T-cell (primary cell): Measurements from ENCODE around the gene MAP2K5. TPM values are rescaled to one million over a fixed set of nuclear protein-coding genes. Genes with fewer than 3 reads are reported as not detected.

Experiments used
- ATAC-seq, 4 experiments: fragments of 200-7000 bp in 3 of 4; fragments of 150-1000 bp in 1 of 4; cut with Tn5 transposase; replicated peaks in 1 of 4; 1 replicate in 3 of 4; 2 replicates in 1 of 4; pipeline ENCODE4 v1.10.0; 2021; ENCODE audit warnings: moderate library complexity in 3 of 4, mild to moderate bottlenecking in 2 of 4, moderate number of reproducible peaks in 1 of 4
- CTCF ChIA-PET, 2 donors: fragments of 300-600 bp; sonication (Branson Sonifier 250); formaldehyde crosslinking; loops; one replicate each; lab custom pipeline; 2022; ENCODE audit warnings: antibody characterized with exemption in 2 of 2; lab: Charles Lee
- POLR2A ChIA-PET, 2 donors: fragments of 300-600 bp; sonication (Branson Sonifier 250); formaldehyde crosslinking; loops; one replicate each; lab custom pipeline; 2022; ENCODE audit warnings: antibody characterized with exemption in 2 of 2; lab: Charles Lee
- DNase-seq, 35 experiments: peaks; one replicate each; pipeline versions ENCODE4 v3.0.0 to v3.0.0-alpha.2; 2013 to 2023
- H3K27ac ChIP-seq: one replicate; pipeline ENCODE4 v1.5.1; 2013; ENCODE audit warnings: low read length
- H3K27me3 ChIP-seq, 2 experiments: replicated peaks in 1 of 2; 1 replicate in 1 of 2; 2 replicates in 1 of 2; pipeline versions ENCODE4 v1.6.1 to v1.7.0; 2013; ENCODE audit warnings: low read length in 1 of 2, mixed read lengths in 1 of 2; ENCODE audit not compliant: control insufficient read depth in 2 of 2, insufficient read depth in 2 of 2; ENCODE audit errors: extremely low read depth in 1 of 2
- H3K36me3 ChIP-seq, 2 donors: 1 replicate in 1 of 2; 2 replicates in 1 of 2; pipeline versions ENCODE4 v1.6.1 to v1.7.0; 2013; ENCODE audit warnings: low read length in 1 of 2; ENCODE audit not compliant: control insufficient read depth in 2 of 2, insufficient read depth in 1 of 2; ENCODE audit errors: extremely low read depth in 1 of 2
- H3K4me1 ChIP-seq, 2 experiments: 1 replicate in 1 of 2; 2 replicates in 1 of 2; pipeline versions ENCODE4 v1.6.1 to v1.7.0; 2013; ENCODE audit warnings: low read length in 2 of 2, mixed read lengths in 1 of 2; ENCODE audit not compliant: insufficient read depth in 2 of 2, control insufficient read depth in 1 of 2; ENCODE audit errors: extremely low read depth in 1 of 2
- H3K4me3 ChIP-seq, 2 donors: 1 replicate in 1 of 2; 2 replicates in 1 of 2; pipeline versions ENCODE4 v1.5.1 to v1.7.0; 2013; ENCODE audit warnings: mild to moderate bottlenecking in 2 of 2, low read length in 1 of 2, moderate library complexity in 1 of 2; ENCODE audit not compliant: control insufficient read depth in 1 of 2; ENCODE audit errors: extremely low read depth in 1 of 2
- H3K9me3 ChIP-seq: 2 replicates; pipeline ENCODE4 v1.7.0; 2013
- H3K27ac Mint-ChIP-seq, 2 donors: one replicate each; pipeline ENCODE4 v1.8.0; 2020 to 2021; ENCODE audit warnings: mild to moderate bottlenecking in 2 of 2, mixed read lengths in 2 of 2
- H3K27me3 Mint-ChIP-seq, 2 donors: one replicate each; pipeline ENCODE4 v1.8.0; 2021 to 2022; ENCODE audit warnings: mixed read lengths in 2 of 2
- H3K36me3 Mint-ChIP-seq: one replicate; pipeline ENCODE4 v1.8.0; 2021; ENCODE audit warnings: mixed read lengths
- H3K4me1 Mint-ChIP-seq, 3 donors: one replicate each; pipeline ENCODE4 v1.8.0; 2020 to 2022; ENCODE audit warnings: mixed read lengths in 3 of 3, mild to moderate bottlenecking in 1 of 3
- H3K4me3 Mint-ChIP-seq, 3 donors: one replicate each; pipeline ENCODE4 v1.8.0; 2020 to 2022; ENCODE audit warnings: mild to moderate bottlenecking in 3 of 3, mixed read lengths in 3 of 3, moderate library complexity in 3 of 3
- H3K9me3 Mint-ChIP-seq, 3 donors: one replicate each; pipeline ENCODE4 v1.8.0; 2020 to 2022; ENCODE audit warnings: mixed read lengths in 3 of 3
- WGBS: methylation state at CpG from one replicate; pipeline ENCODE4 v1.1.5; 2013; ENCODE audit warnings: missing lambda C conversion rate; ENCODE audit not compliant: insufficient coverage; 5-methylcytosine and 5-hydroxymethylcytosine counted together
- total RNA-seq, 35 experiments: library from RNA in 6 of 35; stranded (reverse) in 6 of 35; fragments of 120-200 nt in 1 of 35; gene quantifications; one replicate each; pipeline versions ENCODE4 v1.2.1 to v1.2.4 and lab custom pipeline; 2013 to 2026

MAP2K5 gene
- total RNA-seq, 5 donors from 2014 or later (not counting 1 experiment from before 2014, with no cell fraction given): 24.5 to 35.5 (median 28.5) TPM

GRCh38 chr15:67719330-67719959 lies 176.9 kb downstream of the MAP2K5 start:
- WGBS: no CpG with 5 or more reads among the region's 1 CpG
- H3K27ac ChIP-seq: no peak overlapping the region
- no peak overlapping the region for H3K4me3 Mint-ChIP-seq
- ChIA-PET POLR2A (no interaction called here), CTCF (no interaction called here)
- H3K4me1 ChIP-seq: peaks cover 0 to 3% of the 10 kb centered on the region in 2 experiments
- peaks cover 2 to 13% (median 8%) of the 10 kb centered on the region in 3 donors for H3K4me1 Mint-ChIP-seq
- no peaks in the 10 kb centered on the region for H3K27me3 ChIP-seq
- H3K36me3 Mint-ChIP-seq: peaks cover 16% of the 10 kb centered on the region
- DNase-seq (no peak), ATAC-seq (no peak)
- H3K9me3 ChIP-seq: no peaks in the 10 kb centered on the region
- H3K9me3 Mint-ChIP-seq: no peaks in the 10 kb centered on the region
- H3K4me3 ChIP-seq: no peak overlapping the region
- H3K27me3 Mint-ChIP-seq: no peaks in the 10 kb centered on the region
- no peak overlapping the region for H3K27ac Mint-ChIP-seq
- no peaks in the 10 kb centered on the region for H3K36me3 ChIP-seq

- Histone ChIP-seq H3K9me3 (no peaks in the 10 kb centered on the region), H3K36me3 (no peaks in the 10 kb centered on the region), H3K4me1 (peaks cover 3 to 5% of the 10 kb centered on the region in 2 experiments), H3K4me3 (no peak overlapping the region), H3K27me3 (no peaks in the 10 kb centered on the region), H3K27ac (no peak overlapping the region)
- no peak overlapping the region for H3K4me3 Mint-ChIP-seq
- H3K4me1 Mint-ChIP-seq: peaks cover 6 to 25% (median 19%) of the 10 kb centered on the region in 3 donors
- DNase-seq (no peak), ATAC-seq (no peak)
- H3K27me3 Mint-ChIP-seq: no peaks in the 10 kb centered on the region
- H3K9me3 Mint-ChIP-seq: no peaks in the 10 kb centered on the region
- H3K27ac Mint-ChIP-seq: no peak overlapping the region
- ChIA-PET POLR2A (no interaction called here), CTCF (no interaction called here)
- peaks cover 17% of the 10 kb centered on the region for H3K36me3 Mint-ChIP-seq
- WGBS: 100% methylated on average over 1 of the region's 8 CpGs
Observed at GRCh38 chr15:67720556-67721175, 178.2 kb downstream of the MAP2K5 start.

GRCh38 chr15:67722030-67722817 lies 179.7 kb downstream of the MAP2K5 start:
- no peak overlapping the region for H3K27ac Mint-ChIP-seq
- CTCF ChIA-PET: no interaction called here
- H3K4me1 ChIP-seq: peaks cover 3 to 5% of the 10 kb centered on the region in 2 experiments
- WGBS: no CpG with 5 or more reads among the region's 5 CpGs
- no peaks in the 10 kb centered on the region for H3K9me3 Mint-ChIP-seq
- H3K4me1 Mint-ChIP-seq: peaks cover 6 to 23% (median 19%) of the 10 kb centered on the region in 3 donors
- H3K27me3 Mint-ChIP-seq: no peaks in the 10 kb centered on the region
- peaks cover 22% of the 10 kb centered on the region for H3K36me3 Mint-ChIP-seq
- POLR2A ChIA-PET: no interaction called here
- no peaks in the 10 kb centered on the region for H3K9me3 ChIP-seq
- no peak overlapping the region for H3K4me3 ChIP-seq
- DNase-seq: no peak
- no peak overlapping the region for H3K27ac ChIP-seq
- peaks cover 0 to 1% of the 10 kb centered on the region in 2 donors for H3K36me3 ChIP-seq
- no peaks in the 10 kb centered on the region for H3K27me3 ChIP-seq
- no peak for ATAC-seq
- no peak overlapping the region for H3K4me3 Mint-ChIP-seq

- no peaks in the 10 kb centered on the region for H3K9me3 ChIP-seq
- CTCF ChIA-PET: no interaction called here
- peaks cover 0 to 2% of the 10 kb centered on the region in 2 donors for H3K36me3 ChIP-seq
- H3K4me3 ChIP-seq: no peak overlapping the region
- Mint-ChIP-seq H3K27me3 (no peaks in the 10 kb centered on the region), H3K36me3 (peaks cover 21% of the 10 kb centered on the region), H3K4me1 (peaks cover 6 to 23% (median 19%) of the 10 kb centered on the region in 3 donors), H3K9me3 (no peaks in the 10 kb centered on the region), H3K27ac (no peak overlapping the region), H3K4me3 (no peak overlapping the region)
- H3K4me1 ChIP-seq: peaks cover 3 to 5% of the 10 kb centered on the region in 2 experiments
- DNase-seq: no peak
- H3K27me3 ChIP-seq: no peaks in the 10 kb centered on the region
- no peak overlapping the region for H3K27ac ChIP-seq
- POLR2A ChIA-PET: no interaction called here
- ATAC-seq: no peak
- WGBS: no CpG with 5 or more reads among the region's 4 CpGs
Observed at GRCh38 chr15:67723294-67724024, 181.0 kb downstream of the MAP2K5 start.

GRCh38 chr15:67724691-67725375 lies 182.3 kb downstream of the MAP2K5 start:
- no peak overlapping the region for H3K27ac ChIP-seq
- ChIA-PET POLR2A (no interaction called here), CTCF (no interaction called here)
- Mint-ChIP-seq H3K4me1 (peaks cover 6 to 23% (median 14%) of the 10 kb centered on the region in 3 donors), H3K9me3 (no peaks in the 10 kb centered on the region), H3K27ac (no peak overlapping the region), H3K4me3 (no peak overlapping the region), H3K36me3 (peaks cover 14% of the 10 kb centered on the region), H3K27me3 (no peaks in the 10 kb centered on the region)
- DNase-seq: no peak
- H3K9me3 ChIP-seq: no peaks in the 10 kb centered on the region
- peaks cover 0 to 2% of the 10 kb centered on the region in 2 donors for H3K36me3 ChIP-seq
- H3K4me3 ChIP-seq: no peak overlapping the region
- H3K4me1 ChIP-seq: peaks cover 3 to 5% of the 10 kb centered on the region in 2 experiments
- WGBS: 100% methylated on average over 1 of the region's 4 CpGs
- no peaks in the 10 kb centered on the region for H3K27me3 ChIP-seq
- ATAC-seq: peak in 3 of 4 experiments; percentile 37 to 61 (median 51)
